GM19468 (cell line): ENCODE results near the gene ATP13A5.

Experiments used
- ATAC-seq: cut with Tn5 transposase; IDR thresholded peaks from one replicate; pipeline ENCODE4 v1.9.1; 2021; ENCODE audit warnings: mild to moderate bottlenecking, moderate library complexity, moderate number of reproducible peaks; ENCODE audit not compliant: unreplicated experiment; ENCODE audit errors: extremely low read depth

The ATP13A5 gene

GRCh38 chr3:193271101-193271840 is 107.3 kb downstream of the ATP13A5 start:
- ATAC-seq, result no peak

- ATAC-seq, result no peak
Observed at GRCh38 chr3:193270451-193270850, 108.1 kb downstream of the ATP13A5 start.

- no peak for ATAC-seq
Observed at GRCh38 chr3:193269343-193270028, 109.1 kb downstream of the ATP13A5 start.

- ATAC-seq, result no peak
Observed at GRCh38 chr3:193262707-193263106, 115.8 kb downstream of the ATP13A5 start.

- no peak for ATAC-seq
Observed at GRCh38 chr3:193261970-193262369, 116.6 kb downstream of the ATP13A5 start.

- no peak for ATAC-seq
Observed at GRCh38 chr3:193253986-193254660, 124.4 kb downstream of the ATP13A5 start.

GRCh38 chr3:193250492-193250891 is 128.1 kb downstream of the ATP13A5 start:
- ATAC-seq, result no peak

- ATAC-seq, result no peak
Observed at GRCh38 chr3:193248848-193249468, 129.6 kb downstream of the ATP13A5 start.

- ATAC-seq, result no peak
Observed at GRCh38 chr3:193243571-193243970, 135.0 kb downstream of the ATP13A5 start.

GRCh38 chr3:193241716-193242115 is 136.8 kb downstream of the ATP13A5 start:
- ATAC-seq, result no peak

GRCh38 chr3:193240850-193241706 is 137.5 kb downstream of the ATP13A5 start, which contains the start of gene PLAAT1:
Gene PLAAT1 (plus strand): TSS chr3:193241222. CDS start chr3:193255651, 14,429 bp downstream.
- peak; percentile 54 for ATAC-seq

- no peak for ATAC-seq
Observed at GRCh38 chr3:193240436-193240849, 138.1 kb downstream of the ATP13A5 start.

- ATAC-seq, result no peak
Observed at GRCh38 chr3:193237030-193237429, 141.5 kb downstream of the ATP13A5 start.

GRCh38 chr3:193236599-193236998 is 142.0 kb downstream of the ATP13A5 start:
- ATAC-seq, result no peak

- ATAC-seq, result no peak
Observed at GRCh38 chr3:193231201-193231600, 147.4 kb downstream of the ATP13A5 start.

GRCh38 chr3:193230610-193231009 is 147.9 kb downstream of the ATP13A5 start:
- no peak for ATAC-seq

- ATAC-seq, result no peak
Observed at GRCh38 chr3:193229851-193230420, 148.6 kb downstream of the ATP13A5 start.

GRCh38 chr3:193228206-193228605 is 150.3 kb downstream of the ATP13A5 start:
- ATAC-seq, result no peak
